SK-N-SH treated with all-trans-retinoic acid at 6 μM for 48 hours (cell line): ENCODE results near the gene TCF7.

ENCODE experiments used
- ATAC-seq: fragments of 200-7000 bp; cut with Tn5 transposase; 3 replicates; pipeline ENCODE4 v1.9.1; 2020; ENCODE audit warnings: mild to moderate bottlenecking, moderate library complexity
- ARNTL ChIP-seq: fragments of 450-650 bp; formaldehyde crosslinking; IDR thresholded peaks from 2 replicates; pipeline ENCODE4 v1.5.0; 2020; ENCODE audit warnings: low read depth, mild to moderate bottlenecking, moderate library complexity, borderline replicate concordance
- BACH2 ChIP-seq: fragments of 250-450 bp; sonication (Bioruptor Pico); IDR thresholded peaks from 2 replicates; pipeline ENCODE4 v1.9.0; 2021; ENCODE audit warnings: mild to moderate bottlenecking, borderline replicate concordance
- CSDC2 ChIP-seq: fragments of 250-450 bp; sonication (Bioruptor Pico); IDR thresholded peaks from 2 replicates; pipeline ENCODE4 v1.5.0; 2020; ENCODE audit warnings: mild to moderate bottlenecking, moderate library complexity
- ESRRG ChIP-seq: fragments of 250-450 bp; sonication (Bioruptor Pico); IDR thresholded peaks from 2 replicates; pipeline ENCODE4 v1.6.1; 2021; ENCODE audit warnings: mild to moderate bottlenecking
- GLIS3 ChIP-seq: fragments of 250-450 bp; sonication (Bioruptor Pico); IDR thresholded peaks from 2 replicates; pipeline ENCODE4 v1.5.0; 2020; ENCODE audit warnings: mild to moderate bottlenecking, moderate library complexity
- PPARA ChIP-seq: fragments of 250-450 bp; sonication (Bioruptor Pico); IDR thresholded peaks from 2 replicates; pipeline ENCODE4 v1.5.0; 2020; ENCODE audit warnings: mild to moderate bottlenecking, borderline replicate concordance
- RARB ChIP-seq: fragments of 250-450 bp; sonication (Bioruptor Pico); IDR thresholded peaks from 2 replicates; pipeline ENCODE4 v1.8.0; 2021; ENCODE audit warnings: mild to moderate bottlenecking, moderate library complexity
- SNAI2 ChIP-seq: fragments of 250-450 bp; sonication (Bioruptor Pico); IDR thresholded peaks from 2 replicates; pipeline ENCODE4 v1.5.0; 2020; ENCODE audit warnings: mild to moderate bottlenecking, moderate library complexity
- TCF4 ChIP-seq: fragments of 250-450 bp; sonication (Bioruptor Pico); IDR thresholded peaks from 2 replicates; pipeline ENCODE4 v1.8.0; 2021; ENCODE audit warnings: mild to moderate bottlenecking, moderate library complexity, borderline replicate concordance
- TOX ChIP-seq: fragments of 250-450 bp; sonication (Bioruptor Pico); IDR thresholded peaks from 2 replicates; pipeline ENCODE4 v1.8.0; 2021; ENCODE audit warnings: mild to moderate bottlenecking, moderate library complexity, borderline replicate concordance
- ZC3H10 ChIP-seq: fragments of 250-450 bp; sonication (Bioruptor Pico); IDR thresholded peaks from 2 replicates; pipeline ENCODE4 v1.5.1; 2021; ENCODE audit warnings: mild to moderate bottlenecking, moderate library complexity
- ZFP3 ChIP-seq: fragments of 250-450 bp; sonication (Bioruptor Pico); IDR thresholded peaks from 2 replicates; pipeline ENCODE4 v1.5.0; 2020; ENCODE audit warnings: mild to moderate bottlenecking, moderate library complexity
- ZNF565 ChIP-seq: fragments of 450-650 bp; formaldehyde crosslinking; conservative IDR thresholded peaks from 2 replicates; pipeline ENCODE4 v1.5.0; 2020; ENCODE audit warnings: low read depth, mild to moderate bottlenecking, moderate library complexity
- ZNF70 ChIP-seq: fragments of 450-650 bp; formaldehyde crosslinking; IDR thresholded peaks from 2 replicates; pipeline ENCODE4 v1.5.0; 2020; ENCODE audit warnings: mild to moderate bottlenecking, moderate library complexity
- ZNF8 ChIP-seq: fragments of 450-650 bp; formaldehyde crosslinking; IDR thresholded peaks from 2 replicates; pipeline ENCODE4 v1.5.0; 2020; ENCODE audit warnings: mild to moderate bottlenecking, moderate library complexity
- TF ChIP-seq, protein P1 (sequence below): fragments of 250-450 bp; sonication (Bioruptor Pico); IDR thresholded peaks from 2 replicates; pipeline ENCODE4 v1.8.0; 2021; ENCODE audit warnings: low read depth, mild to moderate bottlenecking, moderate library complexity, borderline replicate concordance
- TF ChIP-seq, protein P2 (sequence below): fragments of 250-450 bp; sonication (Bioruptor Pico); IDR thresholded peaks from 2 replicates; pipeline ENCODE4 v1.5.1; 2021; ENCODE audit warnings: mild to moderate bottlenecking, moderate library complexity
- TF ChIP-seq, protein P3 (sequence below): fragments of 250-450 bp; sonication (Bioruptor Pico); IDR thresholded peaks from 2 replicates; pipeline ENCODE4 v1.5.1; 2020; ENCODE audit warnings: low read depth, mild to moderate bottlenecking, moderate library complexity
- TF ChIP-seq, protein P4 (sequence below): fragments of 250-450 bp; sonication (Bioruptor Pico); IDR thresholded peaks from 2 replicates; pipeline ENCODE4 v1.5.0; 2020; ENCODE audit warnings: mild to moderate bottlenecking, moderate library complexity
- TF ChIP-seq, protein P5 (sequence below): fragments of 250-450 bp; sonication (Bioruptor Pico); IDR thresholded peaks from 2 replicates; pipeline ENCODE4 v1.8.0; 2020; ENCODE audit warnings: mild to moderate bottlenecking, moderate library complexity, borderline replicate concordance

The TCF7 gene

DNA sequence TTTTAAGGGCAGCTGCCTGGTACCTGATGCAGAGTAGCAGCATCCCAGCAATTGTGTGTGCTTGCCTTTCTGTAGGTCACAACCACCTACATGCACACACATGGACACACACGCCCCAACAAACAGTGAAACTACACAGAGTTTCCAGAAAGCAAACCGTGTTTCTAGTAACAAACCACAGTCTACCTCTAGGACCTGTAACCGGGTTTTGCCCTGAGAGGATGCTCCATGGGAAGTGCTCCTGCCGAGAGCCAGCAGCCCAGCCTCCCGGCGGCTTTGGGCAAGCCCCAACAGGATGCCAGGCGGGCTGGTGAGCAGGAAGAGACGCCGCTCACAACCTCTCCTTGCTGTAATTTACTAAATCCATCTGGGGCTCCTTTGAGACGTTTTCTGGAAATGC lies 4.1 kb upstream of the TCF7 start:
- no peak for TF ChIP-seq ZNF70 (CRISPR knock-in tag)
- TF ChIP-seq, protein P1, sequence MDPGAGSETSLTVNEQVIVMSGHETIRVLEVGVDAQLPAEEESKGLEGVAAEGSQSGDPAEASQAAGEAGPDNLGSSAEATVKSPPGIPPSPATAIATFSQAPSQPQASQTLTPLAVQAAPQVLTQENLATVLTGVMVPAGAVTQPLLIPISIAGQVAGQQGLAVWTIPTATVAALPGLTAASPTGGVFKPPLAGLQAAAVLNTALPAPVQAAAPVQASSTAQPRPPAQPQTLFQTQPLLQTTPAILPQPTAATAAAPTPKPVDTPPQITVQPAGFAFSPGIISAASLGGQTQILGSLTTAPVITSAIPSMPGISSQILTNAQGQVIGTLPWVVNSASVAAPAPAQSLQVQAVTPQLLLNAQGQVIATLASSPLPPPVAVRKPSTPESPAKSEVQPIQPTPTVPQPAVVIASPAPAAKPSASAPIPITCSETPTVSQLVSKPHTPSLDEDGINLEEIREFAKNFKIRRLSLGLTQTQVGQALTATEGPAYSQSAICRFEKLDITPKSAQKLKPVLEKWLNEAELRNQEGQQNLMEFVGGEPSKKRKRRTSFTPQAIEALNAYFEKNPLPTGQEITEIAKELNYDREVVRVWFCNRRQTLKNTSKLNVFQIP, result no peak
- TF ChIP-seq, protein P2, sequence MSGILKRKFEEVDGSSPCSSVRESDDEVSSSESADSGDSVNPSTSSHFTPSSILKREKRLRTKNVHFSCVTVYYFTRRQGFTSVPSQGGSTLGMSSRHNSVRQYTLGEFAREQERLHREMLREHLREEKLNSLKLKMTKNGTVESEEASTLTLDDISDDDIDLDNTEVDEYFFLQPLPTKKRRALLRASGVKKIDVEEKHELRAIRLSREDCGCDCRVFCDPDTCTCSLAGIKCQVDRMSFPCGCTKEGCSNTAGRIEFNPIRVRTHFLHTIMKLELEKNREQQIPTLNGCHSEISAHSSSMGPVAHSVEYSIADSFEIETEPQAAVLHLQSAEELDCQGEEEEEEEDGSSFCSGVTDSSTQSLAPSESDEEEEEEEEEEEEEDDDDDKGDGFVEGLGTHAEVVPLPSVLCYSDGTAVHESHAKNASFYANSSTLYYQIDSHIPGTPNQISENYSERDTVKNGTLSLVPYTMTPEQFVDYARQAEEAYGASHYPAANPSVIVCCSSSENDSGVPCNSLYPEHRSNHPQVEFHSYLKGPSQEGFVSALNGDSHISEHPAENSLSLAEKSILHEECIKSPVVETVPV (CRISPR knock-in tag), result no peak
- TF ChIP-seq SNAI2 (CRISPR knock-in tag), result no peak
- no peak for ATAC-seq

DNA sequence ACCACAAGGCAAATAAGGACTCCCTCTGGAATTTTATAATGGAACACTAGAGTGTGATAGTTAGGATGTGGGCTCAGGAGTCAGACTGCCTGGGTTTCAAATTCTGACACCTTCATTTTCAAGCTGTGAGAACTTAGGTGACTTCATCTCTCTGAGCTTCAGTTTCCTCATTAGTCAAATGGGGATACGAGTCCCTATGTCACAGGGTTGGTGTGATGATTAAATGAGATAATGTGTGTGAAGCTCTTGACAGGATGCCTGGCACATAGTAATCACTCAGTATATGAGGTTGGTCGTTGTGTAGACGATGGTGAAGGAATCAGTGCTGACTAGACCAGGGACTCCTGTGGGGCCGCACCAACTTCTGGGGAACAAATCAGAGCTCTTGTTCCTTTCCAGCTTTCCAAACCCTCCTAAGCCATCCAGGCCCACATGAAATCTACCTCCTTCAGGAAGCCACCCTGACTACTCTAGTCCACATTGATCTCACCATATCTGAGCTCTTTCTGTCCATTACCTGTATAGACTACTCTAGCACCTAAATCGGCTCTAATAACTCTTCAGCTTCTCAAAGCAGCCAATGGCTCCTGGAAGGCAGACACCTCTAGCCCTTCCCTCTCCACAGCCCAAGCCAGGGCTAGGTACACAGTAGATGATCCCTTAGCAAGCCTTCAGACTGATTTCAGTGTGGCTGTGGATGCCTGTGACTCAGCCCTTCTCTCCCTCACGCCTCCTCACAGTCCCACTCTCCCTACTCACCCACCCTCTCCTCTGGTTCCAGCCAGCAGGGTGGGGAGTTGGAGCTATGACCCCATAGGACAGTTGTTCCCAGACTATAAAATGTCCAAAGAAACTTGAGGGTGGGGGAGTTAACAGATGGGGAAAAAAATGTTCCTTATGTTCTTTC lies 2.5 kb upstream of the TCF7 start:
- no peak for ATAC-seq
- TF ChIP-seq, protein P3, sequence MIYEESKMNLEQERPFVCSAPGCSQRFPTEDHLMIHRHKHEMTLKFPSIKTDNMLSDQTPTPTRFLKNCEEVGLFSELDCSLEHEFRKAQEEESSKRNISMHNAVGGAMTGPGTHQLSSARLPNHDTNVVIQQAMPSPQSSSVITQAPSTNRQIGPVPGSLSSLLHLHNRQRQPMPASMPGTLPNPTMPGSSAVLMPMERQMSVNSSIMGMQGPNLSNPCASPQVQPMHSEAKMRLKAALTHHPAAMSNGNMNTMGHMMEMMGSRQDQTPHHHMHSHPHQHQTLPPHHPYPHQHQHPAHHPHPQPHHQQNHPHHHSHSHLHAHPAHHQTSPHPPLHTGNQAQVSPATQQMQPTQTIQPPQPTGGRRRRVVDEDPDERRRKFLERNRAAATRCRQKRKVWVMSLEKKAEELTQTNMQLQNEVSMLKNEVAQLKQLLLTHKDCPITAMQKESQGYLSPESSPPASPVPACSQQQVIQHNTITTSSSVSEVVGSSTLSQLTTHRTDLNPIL (CRISPR knock-in tag), result no peak
- TF ChIP-seq, protein P1, result no peak
- TF ChIP-seq PPARA (CRISPR knock-in tag) (no peak), BACH2 (no peak), TCF4 (no peak), CSDC2 (CRISPR knock-in tag) (no peak), ZFP3 (CRISPR knock-in tag) (no peak), ZNF70 (CRISPR knock-in tag) (no peak), ZNF565 (CRISPR knock-in tag) (no peak)

DNA sequence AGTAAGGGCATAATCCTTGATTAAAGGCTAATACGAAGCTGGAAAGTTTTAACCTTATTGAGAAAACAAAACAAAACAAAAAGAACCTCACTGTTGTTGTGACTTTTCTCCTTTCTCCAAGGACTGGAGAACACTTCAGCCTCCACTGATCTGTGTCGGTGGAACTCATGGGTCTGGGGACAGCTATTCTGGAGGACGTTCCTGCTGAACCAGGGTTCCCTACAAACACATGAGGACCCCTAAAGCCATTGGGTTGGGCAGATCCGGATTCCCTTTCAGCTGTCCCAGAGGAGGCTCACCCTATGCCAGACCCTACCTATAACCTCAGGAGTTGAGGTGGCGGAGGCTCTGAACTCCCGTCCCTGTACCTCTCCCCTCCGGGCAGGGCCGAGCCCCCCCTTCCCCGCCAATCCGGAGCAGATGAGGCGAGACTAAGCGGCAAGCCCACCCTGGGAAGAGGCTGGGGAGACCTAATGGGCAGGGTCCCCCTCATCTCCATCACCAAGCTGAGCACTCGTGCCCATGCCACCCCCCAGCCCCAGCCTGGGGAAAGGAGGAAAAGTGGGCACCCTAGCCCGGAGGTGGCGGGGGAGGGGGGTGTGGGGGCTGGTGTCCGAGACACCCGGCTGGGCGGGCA lies 1.6 kb upstream of the TCF7 start:
- ATAC-seq, result no peak
- TF ChIP-seq ZC3H10, result no peak
- TF ChIP-seq TCF4, result no peak
- TF ChIP-seq ESRRG (CRISPR knock-in tag), result no peak
- TF ChIP-seq ZNF565 (CRISPR knock-in tag), result no peak
- TF ChIP-seq, protein P3 (CRISPR knock-in tag), result no peak
- TF ChIP-seq CSDC2 (CRISPR knock-in tag), result no peak
- TF ChIP-seq BACH2, result no peak
- no peak for TF ChIP-seq ARNTL (CRISPR knock-in tag)
- TF ChIP-seq GLIS3, result no peak
- no peak for TF ChIP-seq TOX
- no peak for TF ChIP-seq PPARA (CRISPR knock-in tag)
- TF ChIP-seq, protein P4, sequence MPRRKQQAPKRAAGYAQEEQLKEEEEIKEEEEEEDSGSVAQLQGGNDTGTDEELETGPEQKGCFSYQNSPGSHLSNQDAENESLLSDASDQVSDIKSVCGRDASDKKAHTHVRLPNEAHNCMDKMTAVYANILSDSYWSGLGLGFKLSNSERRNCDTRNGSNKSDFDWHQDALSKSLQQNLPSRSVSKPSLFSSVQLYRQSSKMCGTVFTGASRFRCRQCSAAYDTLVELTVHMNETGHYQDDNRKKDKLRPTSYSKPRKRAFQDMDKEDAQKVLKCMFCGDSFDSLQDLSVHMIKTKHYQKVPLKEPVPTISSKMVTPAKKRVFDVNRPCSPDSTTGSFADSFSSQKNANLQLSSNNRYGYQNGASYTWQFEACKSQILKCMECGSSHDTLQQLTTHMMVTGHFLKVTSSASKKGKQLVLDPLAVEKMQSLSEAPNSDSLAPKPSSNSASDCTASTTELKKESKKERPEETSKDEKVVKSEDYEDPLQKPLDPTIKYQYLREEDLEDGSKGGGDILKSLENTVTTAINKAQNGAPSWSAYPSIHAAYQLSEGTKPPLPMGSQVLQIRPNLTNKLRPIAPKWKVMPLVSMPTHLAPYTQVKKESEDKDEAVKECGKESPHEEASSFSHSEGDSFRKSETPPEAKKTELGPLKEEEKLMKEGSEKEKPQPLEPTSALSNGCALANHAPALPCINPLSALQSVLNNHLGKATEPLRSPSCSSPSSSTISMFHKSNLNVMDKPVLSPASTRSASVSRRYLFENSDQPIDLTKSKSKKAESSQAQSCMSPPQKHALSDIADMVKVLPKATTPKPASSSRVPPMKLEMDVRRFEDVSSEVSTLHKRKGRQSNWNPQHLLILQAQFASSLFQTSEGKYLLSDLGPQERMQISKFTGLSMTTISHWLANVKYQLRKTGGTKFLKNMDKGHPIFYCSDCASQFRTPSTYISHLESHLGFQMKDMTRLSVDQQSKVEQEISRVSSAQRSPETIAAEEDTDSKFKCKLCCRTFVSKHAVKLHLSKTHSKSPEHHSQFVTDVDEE (CRISPR knock-in tag), result no peak
- TF ChIP-seq, protein P5, sequence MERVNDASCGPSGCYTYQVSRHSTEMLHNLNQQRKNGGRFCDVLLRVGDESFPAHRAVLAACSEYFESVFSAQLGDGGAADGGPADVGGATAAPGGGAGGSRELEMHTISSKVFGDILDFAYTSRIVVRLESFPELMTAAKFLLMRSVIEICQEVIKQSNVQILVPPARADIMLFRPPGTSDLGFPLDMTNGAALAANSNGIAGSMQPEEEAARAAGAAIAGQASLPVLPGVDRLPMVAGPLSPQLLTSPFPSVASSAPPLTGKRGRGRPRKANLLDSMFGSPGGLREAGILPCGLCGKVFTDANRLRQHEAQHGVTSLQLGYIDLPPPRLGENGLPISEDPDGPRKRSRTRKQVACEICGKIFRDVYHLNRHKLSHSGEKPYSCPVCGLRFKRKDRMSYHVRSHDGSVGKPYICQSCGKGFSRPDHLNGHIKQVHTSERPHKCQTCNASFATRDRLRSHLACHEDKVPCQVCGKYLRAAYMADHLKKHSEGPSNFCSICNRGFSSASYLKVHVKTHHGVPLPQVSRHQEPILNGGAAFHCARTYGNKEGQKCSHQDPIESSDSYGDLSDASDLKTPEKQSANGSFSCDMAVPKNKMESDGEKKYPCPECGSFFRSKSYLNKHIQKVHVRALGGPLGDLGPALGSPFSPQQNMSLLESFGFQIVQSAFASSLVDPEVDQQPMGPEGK, result no peak
- TF ChIP-seq, protein P1, result no peak
- TF ChIP-seq ZNF8 (CRISPR knock-in tag), result no peak
- no peak for TF ChIP-seq RARB (CRISPR knock-in tag)
- TF ChIP-seq SNAI2 (CRISPR knock-in tag), result no peak
- TF ChIP-seq ZNF70 (CRISPR knock-in tag), result no peak
